ENCODE data around the gene PPRC1. TPM values are rescaled to one million over a fixed set of nuclear protein-coding genes. Genes with fewer than 3 reads are reported as not detected.

The PPRC1 gene
- total RNA-seq, 1 experiment from 2014 or later, result 87.9 TPM

GRCh38 chr10:102113956-102114857 lies 18.6 kb upstream of the PPRC1 start:
- no peaks in the 10 kb centered on the region for H3K27me3 ChIP-seq (ENCODE audit: control insufficient read depth, insufficient read depth, low read length)
- H3K4me3 ChIP-seq (ENCODE audit: low read depth in 2 of 2, low read length in 2 of 2), result peak overlapping the region; percentile 74 to 84
- H3K9me3 ChIP-seq (ENCODE audit: control insufficient read depth, insufficient read depth, low read depth, low read length), result no peaks in the 10 kb centered on the region
- no peak for TF ChIP-seq REST (IDR thresholded peaks at IDR 0.05; ENCODE audit: insufficient read depth in 1 of 2, low read depth in 2 of 2, low read length in 1 of 2)
- no peak for TF ChIP-seq TCF7L2 (IDR thresholded peaks at IDR 0.05; ENCODE audit: low read depth, low read length)
- no peak for TF ChIP-seq POLR2AphosphoS5 (IDR thresholded peaks at IDR 0.05; ENCODE audit: low read depth, low read length)
- TF ChIP-seq CTCF (IDR thresholded peaks at IDR 0.05), result no peak
- no peak for TF ChIP-seq SIN3A (IDR thresholded peaks at IDR 0.05; ENCODE audit: borderline replicate concordance, insufficient read depth, low read depth, low read length)
- intact Hi-C loops (cut with micrococcal nuclease; ENCODE audit: unreplicated experiment), result no loop called here
- peaks cover 60% of the 10 kb centered on the region for H3K4me1 ChIP-seq (ENCODE audit: control insufficient read depth, insufficient read depth, low read length)
- DNase-seq (ENCODE audit: low read depth, low spot score), result no peak
- ChIA-PET CTCF (interaction anchor here (0.6 to 0.7 kb wide), 4 partner anchors 18 to 226 kb away, joined by 3 to 6 read pairs (median 4); no protein-coding TSS in a partner anchor), POLR2A (no interaction called here)
- no TSS peak for BruUV-seq (replicated peaks)
- H3K36me3 ChIP-seq (ENCODE audit: control insufficient read depth, insufficient read depth, low read length), result peaks cover 23% of the 10 kb centered on the region
- in situ Hi-C loops (cut with HindIII; ENCODE audit: low pct_unique_long_range_greater_than_20kb, low sequenced_read_pairs), result no loop called here
- peak; percentile 14 for ATAC-seq
- H3K27ac ChIP-seq (ENCODE audit: low read length), result peak overlapping the region; percentile 85

GRCh38 chr10:102114861-102115618 lies 17.8 kb upstream of the PPRC1 start:
- peak overlapping the region; percentile 85 for H3K27ac ChIP-seq (ENCODE audit: low read length)
- peak overlapping the region; percentile 74 to 84 for H3K4me3 ChIP-seq (ENCODE audit: low read depth in 2 of 2, low read length in 2 of 2)
- ATAC-seq, result peak; percentile 86
- no peaks in the 10 kb centered on the region for H3K27me3 ChIP-seq (ENCODE audit: control insufficient read depth, insufficient read depth, low read length)
- in situ Hi-C loops (cut with HindIII; ENCODE audit: low pct_unique_long_range_greater_than_20kb, low sequenced_read_pairs) (no loop called here), intact Hi-C loops (cut with micrococcal nuclease; ENCODE audit: unreplicated experiment) (no loop called here)
- H3K4me1 ChIP-seq (ENCODE audit: control insufficient read depth, insufficient read depth, low read length), result peaks cover 60% of the 10 kb centered on the region
- POLR2A ChIA-PET, result no interaction called here
- no peak for DNase-seq (ENCODE audit: low read depth, low spot score)
- H3K36me3 ChIP-seq (ENCODE audit: control insufficient read depth, insufficient read depth, low read length), result peaks cover 17% of the 10 kb centered on the region
- no peaks in the 10 kb centered on the region for H3K9me3 ChIP-seq (ENCODE audit: control insufficient read depth, insufficient read depth, low read depth, low read length)
- CTCF ChIA-PET, result interaction anchor here (0.6 to 0.9 kb wide), 2 partner anchors 59 to 153 kb away, joined by 3 read pairs; partner anchors contain the start of gene ARMH3
- no TSS peak for BruUV-seq (replicated peaks)
- TF ChIP-seq SIN3A (IDR thresholded peaks at IDR 0.05; ENCODE audit: borderline replicate concordance, insufficient read depth, low read depth, low read length), result no peak
- peak; percentile 64 for TF ChIP-seq POLR2AphosphoS5 (IDR thresholded peaks at IDR 0.05; ENCODE audit: low read depth, low read length)
